GM23248 (cell line): ENCODE data around the gene SH3TC2. TPM values are rescaled to one million over a fixed set of nuclear protein-coding genes. Genes with fewer than 3 reads are reported as not detected.

Experiments used
- DNase-seq: peaks from one replicate; pipeline ENCODE4 v3.0.0-alpha.2; 2015
- H2AFZ ChIP-seq: fragments of 200-600 bp; sonication (generic); 2 replicates; pipeline ENCODE4 v1.6.1; 2016; ENCODE audit warnings: antibody characterized with exemption
- H3F3A ChIP-seq: fragments of 200-600 bp; sonication (generic); 2 replicates; pipeline ENCODE4 v1.6.1; 2016; ENCODE audit warnings: mild to moderate bottlenecking, antibody characterized with exemption, mixed run types; ENCODE audit not compliant: insufficient read depth
- H3K27ac ChIP-seq: fragments of 200-600 bp; sonication (generic); 2 replicates; pipeline ENCODE4 v1.5.1; 2016; ENCODE audit warnings: mild to moderate bottlenecking
- H3K27me3 ChIP-seq: fragments of 200-600 bp; sonication (generic); replicated peaks from 2 replicates; pipeline ENCODE4 v1.6.1; 2016; ENCODE audit warnings: mild to moderate bottlenecking; ENCODE audit not compliant: insufficient read depth
- H3K36me3 ChIP-seq: fragments of 200-600 bp; sonication (generic); 2 replicates; pipeline ENCODE4 v1.6.1; 2016; ENCODE audit warnings: low read depth, mild to moderate bottlenecking
- H3K4me1 ChIP-seq: fragments of 200-600 bp; sonication (generic); 2 replicates; pipeline ENCODE4 v1.6.1; 2016; ENCODE audit warnings: mild to moderate bottlenecking; ENCODE audit not compliant: insufficient read depth
- H3K4me2 ChIP-seq: fragments of 200-600 bp; sonication (generic); one replicate; pipeline ENCODE4 v1.6.1; 2016; ENCODE audit warnings: mild to moderate bottlenecking; ENCODE audit not compliant: unreplicated experiment
- H3K4me3 ChIP-seq: fragments of 200-600 bp; sonication (generic); 2 replicates; pipeline ENCODE4 v1.5.1; 2016; ENCODE audit warnings: mild to moderate bottlenecking
- H3K79me2 ChIP-seq: fragments of 200-600 bp; sonication (generic); 2 replicates; pipeline ENCODE4 v1.6.1; 2016; ENCODE audit warnings: mild to moderate bottlenecking; ENCODE audit not compliant: insufficient read depth
- H3K9ac ChIP-seq: fragments of 200-600 bp; sonication (generic); 2 replicates; pipeline ENCODE4 v1.6.1; 2016; ENCODE audit warnings: mild to moderate bottlenecking
- H3K9me2 ChIP-seq: fragments of 200-600 bp; sonication (generic); 2 replicates; pipeline ENCODE4 v1.6.1; 2016; ENCODE audit warnings: mixed run types, mild to moderate bottlenecking, moderate library complexity; ENCODE audit not compliant: insufficient read depth
- H3K9me3 ChIP-seq: fragments of 200-600 bp; sonication (generic); one replicate; pipeline ENCODE4 v1.6.1; 2017; ENCODE audit warnings: low read depth
- H4K20me1 ChIP-seq: fragments of 200-600 bp; sonication (generic); 2 replicates; pipeline ENCODE4 v1.6.0; 2016; ENCODE audit not compliant: insufficient read depth
- EZH2 ChIP-seq: fragments of 200-600 bp; sonication (generic); IDR thresholded peaks from 2 replicates; pipeline ENCODE4 v1.6.1; 2018; ENCODE audit warnings: antibody characterized with exemption, mild to moderate bottlenecking; ENCODE audit not compliant: insufficient read depth, poor library complexity, severe bottlenecking
- EZH2phosphoT487 ChIP-seq: fragments of 200-600 bp; sonication (generic); IDR thresholded peaks from 2 replicates; pipeline ENCODE4 v1.6.1; 2018; ENCODE audit warnings: antibody characterized with exemption, moderate library complexity, mild to moderate bottlenecking, low read depth; ENCODE audit not compliant: insufficient read depth
- WGBS, 2 experiments: methylation state at CpG; one replicate each; pipeline ENCODE4 v1.1.6; 2015 to 2017; ENCODE audit warnings: low lambda C conversion rate in 2 of 2, low coverage in 1 of 2; ENCODE audit errors: missing lambda C conversion rate in 2 of 2; 5-methylcytosine and 5-hydroxymethylcytosine counted together
- in situ Hi-C: fragments of 300-500 bp; cut with MboI; formaldehyde crosslinking; loops from 2 replicates; pipeline ENCODE4 v1.15.0; 2020
- polyA plus RNA-seq: library from polyadenylated mRNA; unstranded; fragments of >200 nt; fragmentation: Nextera tagmentation; extraction: Ambion mirVana; gene quantifications from 2 replicates; pipeline ENCODE4 v1.2.1, GENCODE V29; 2016
- total RNA-seq: library from RNA; depleted of rRNA; stranded (reverse); fragments of >200 nt; shearing (Covaris generic); gene quantifications from 2 replicates; pipeline ENCODE4 v1.2.3, GENCODE V29; 2014

The SH3TC2 gene
- total and polyA plus RNA-seq, 2 experiments from 2014 or later = 0.88 to 1.1 TPM

GRCh38 chr5:148988328-148988727, 74.5 kb downstream of the SH3TC2 start:
- H3K27ac ChIP-seq = peak overlapping the region; percentile 31; the same call in 1 of the 2 replicates
- no peak for TF ChIP-seq EZH2
- no peak for TF ChIP-seq EZH2phosphoT487
- no peaks in the 10 kb centered on the region for H3K9me2 ChIP-seq
- in situ Hi-C loops = no loop called here
- H3F3A ChIP-seq = peaks cover 16% of the 10 kb centered on the region
- H3K9me3 ChIP-seq = no peaks in the 10 kb centered on the region
- no peak overlapping the region for H2AFZ ChIP-seq
- peaks cover 16% of the 10 kb centered on the region for H3K4me1 ChIP-seq
- no peaks in the 10 kb centered on the region for H3K79me2 ChIP-seq
- WGBS, 2 experiments = 12 to 18% methylated on average over 6 of the region's 6 CpGs
- no peaks in the 10 kb centered on the region for H4K20me1 ChIP-seq
- H3K9ac ChIP-seq = no peak overlapping the region
- DNase-seq = peak; percentile 71
- no peaks in the 10 kb centered on the region for H3K36me3 ChIP-seq
- H3K4me3 ChIP-seq = no peak overlapping the region
- H3K27me3 ChIP-seq = peaks cover 33% of the 10 kb centered on the region
- H3K4me2 ChIP-seq = peak overlapping the region; percentile 5

GRCh38 chr5:148986636-148987035, 76.2 kb downstream of the SH3TC2 start:
- H3F3A ChIP-seq = peaks cover 16% of the 10 kb centered on the region
- H3K4me1 ChIP-seq = peaks cover 16% of the 10 kb centered on the region
- peaks cover 38% of the 10 kb centered on the region for H3K27me3 ChIP-seq
- no peak overlapping the region for H3K9ac ChIP-seq
- no peak overlapping the region for H3K4me3 ChIP-seq
- H3K9me2 ChIP-seq = no peaks in the 10 kb centered on the region
- H2AFZ ChIP-seq = no peak overlapping the region
- DNase-seq = no peak
- in situ Hi-C loops = no loop called here
- H4K20me1 ChIP-seq = no peaks in the 10 kb centered on the region
- TF ChIP-seq EZH2 = no peak
- TF ChIP-seq EZH2phosphoT487 = no peak
- no peaks in the 10 kb centered on the region for H3K36me3 ChIP-seq
- no peaks in the 10 kb centered on the region for H3K9me3 ChIP-seq
- WGBS, 2 experiments = 57 to 71% methylated on average over 2 of the region's 2 CpGs
- H3K4me2 ChIP-seq = no peak overlapping the region
- no peaks in the 10 kb centered on the region for H3K79me2 ChIP-seq
- H3K27ac ChIP-seq = no peak overlapping the region

DNA sequence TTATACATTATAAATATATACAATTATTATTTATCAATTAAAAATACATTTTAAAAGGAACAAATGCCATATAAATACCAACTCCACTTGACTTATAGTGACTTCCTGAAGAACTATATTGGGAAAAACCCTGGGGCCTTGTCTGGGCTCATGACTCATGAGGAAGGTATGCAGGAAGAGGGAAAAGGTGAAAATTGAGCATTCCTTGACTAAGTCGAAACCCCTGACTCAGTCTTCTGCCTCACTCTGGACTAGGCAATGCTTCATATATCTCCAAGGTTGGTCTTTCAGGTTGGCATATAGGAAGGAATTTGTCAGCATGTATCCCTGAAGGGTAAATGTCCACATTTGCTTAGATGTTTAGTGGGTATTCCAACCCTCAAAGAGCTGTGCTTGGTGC, 78.5 kb downstream of the SH3TC2 start:
- Histone ChIP-seq H3K4me2 (no peak overlapping the region), H3K27ac (no peak overlapping the region), H3K4me1 (peaks cover 16% of the 10 kb centered on the region), H3K9ac (no peak overlapping the region), H3K79me2 (no peaks in the 10 kb centered on the region), H2AFZ (no peak overlapping the region), H3K9me3 (no peaks in the 10 kb centered on the region), H3F3A (peaks cover 16% of the 10 kb centered on the region), H3K4me3 (no peak overlapping the region), H3K27me3 (peaks cover 31% of the 10 kb centered on the region), H4K20me1 (no peaks in the 10 kb centered on the region), H3K9me2 (no peaks in the 10 kb centered on the region), H3K36me3 (no peaks in the 10 kb centered on the region)
- peak; percentile 27 for DNase-seq
- TF ChIP-seq EZH2 (no peak), EZH2phosphoT487 (no peak)
- WGBS, 2 experiments = 33 to 41% methylated on average over 1 of the region's 1 CpG
- in situ Hi-C loops = no loop called here

DNA sequence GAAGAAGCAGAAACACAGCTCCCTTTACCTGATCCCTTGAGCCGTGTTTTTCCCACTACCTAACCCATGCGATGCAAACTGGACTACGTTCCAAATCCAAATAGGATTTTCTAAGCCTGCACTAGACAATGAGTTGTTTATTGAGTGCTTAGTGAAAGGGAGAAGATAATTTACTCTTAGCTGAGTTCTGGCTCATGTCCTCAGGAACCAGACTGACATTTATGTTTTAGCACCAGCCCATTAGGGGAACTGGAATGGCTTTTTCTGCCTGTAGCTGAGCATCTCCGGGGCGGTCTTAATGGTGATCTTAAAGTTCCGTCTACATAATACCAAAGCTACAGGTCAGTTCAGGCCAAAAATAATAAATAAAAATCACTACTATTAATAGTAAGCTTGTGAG, 81.5 kb downstream of the SH3TC2 start:
- TF ChIP-seq EZH2 = no peak
- no peak for TF ChIP-seq EZH2phosphoT487
- H3K4me2 ChIP-seq = no peak overlapping the region
- 59 to 60% methylated on average over 6 of the region's 6 CpGs for WGBS, 2 experiments
- no peaks in the 10 kb centered on the region for H3F3A ChIP-seq
- no peaks in the 10 kb centered on the region for H4K20me1 ChIP-seq
- H3K27me3 ChIP-seq = peaks cover 20% of the 10 kb centered on the region
- no peak overlapping the region for H3K27ac ChIP-seq
- no peaks in the 10 kb centered on the region for H3K9me2 ChIP-seq
- H3K79me2 ChIP-seq = no peaks in the 10 kb centered on the region
- H3K9ac ChIP-seq = no peak overlapping the region
- H3K4me3 ChIP-seq = no peak overlapping the region
- H3K9me3 ChIP-seq = no peaks in the 10 kb centered on the region
- no peak for DNase-seq
- no peaks in the 10 kb centered on the region; the same call in 1 of the 2 replicates for H3K4me1 ChIP-seq
- no peak overlapping the region for H2AFZ ChIP-seq
- no peaks in the 10 kb centered on the region for H3K36me3 ChIP-seq
- in situ Hi-C loops = no loop called here

DNA sequence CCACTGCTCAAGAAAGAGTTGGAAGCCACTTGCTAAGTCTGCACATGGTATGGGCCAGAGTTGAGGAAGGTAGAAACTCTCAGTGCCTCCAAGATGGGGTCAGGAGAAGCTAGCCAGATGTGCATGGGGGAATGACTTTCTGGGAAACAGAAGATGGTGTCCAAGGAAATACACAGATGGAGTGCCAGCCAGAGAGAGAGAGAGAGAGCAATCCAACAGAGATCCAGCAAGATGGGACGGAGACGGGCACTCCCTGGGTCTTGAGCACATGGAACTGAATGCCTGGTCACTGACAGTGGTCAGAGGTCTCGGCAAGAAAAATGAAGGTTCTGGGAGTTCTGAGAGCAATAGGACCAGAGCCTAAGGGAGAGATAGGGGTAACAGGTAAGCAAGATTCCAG, 82.1 kb downstream of the SH3TC2 start:
- H3K27ac ChIP-seq = no peak overlapping the region
- no peak for DNase-seq
- H3K9me3 ChIP-seq = no peaks in the 10 kb centered on the region
- no peaks in the 10 kb centered on the region for H3K9me2 ChIP-seq
- H3K9ac ChIP-seq = no peak overlapping the region
- H3K4me2 ChIP-seq = no peak overlapping the region
- 91 to 96% methylated on average over 3 of the region's 3 CpGs for WGBS, 2 experiments
- no peak overlapping the region for H3K4me3 ChIP-seq
- TF ChIP-seq EZH2 (no peak), EZH2phosphoT487 (no peak)
- H2AFZ ChIP-seq = no peak overlapping the region
- peaks cover 15% of the 10 kb centered on the region; the same call in 1 of the 2 replicates for H3K27me3 ChIP-seq
- H3F3A ChIP-seq = no peaks in the 10 kb centered on the region
- in situ Hi-C loops = no loop called here
- H4K20me1 ChIP-seq = no peaks in the 10 kb centered on the region
- no peaks in the 10 kb centered on the region; the same call in 1 of the 2 replicates for H3K4me1 ChIP-seq
- H3K36me3 ChIP-seq = no peaks in the 10 kb centered on the region
- no peaks in the 10 kb centered on the region for H3K79me2 ChIP-seq
